A673 (cell line): ENCODE measurements around the gene SHROOM3. TPM values are rescaled to one million over a fixed set of nuclear protein-coding genes. Genes with fewer than 3 reads are reported as not detected.

Experiments
- BruUV-seq: library from RNA; stranded (reverse); fragments of 400-500 nt; replicated peaks from 2 replicates; lab custom pipeline; 2021; lab: Mats Ljungman, UMichigan
- CTCF ChIA-PET: fragments of 300-600 bp; sonication (Branson Sonifier 250); formaldehyde crosslinking; loops from one replicate; lab custom pipeline; 2022; ENCODE audit warnings: antibody characterized with exemption; lab: Charles Lee
- POLR2A ChIA-PET: fragments of 300-600 bp; sonication (Branson Sonifier 250); formaldehyde crosslinking; loops from one replicate; lab custom pipeline; 2022; ENCODE audit warnings: antibody characterized with exemption; ENCODE audit not compliant: low non-redundant PET; lab: Charles Lee
- DNase-seq: peaks from one replicate; pipeline ENCODE4 v3.0.0-alpha.2; 2015; ENCODE audit warnings: low spot score
- H3K27ac ChIP-seq: fragments of 200-600 bp; sonication (generic); 2 replicates; pipeline ENCODE4 v1.5.1; 2016; ENCODE audit warnings: mixed run types, low read depth, mild to moderate bottlenecking, mixed read lengths, antibody characterized with exemption, low read length; ENCODE audit not compliant: poor library complexity, severe bottlenecking
- H3K27me3 ChIP-seq: fragments of 200-600 bp; sonication (generic); replicated peaks from 2 replicates; pipeline ENCODE4 v1.6.1; 2017; ENCODE audit warnings: mixed run types, low read depth, mild to moderate bottlenecking, mixed read lengths, antibody characterized with exemption, low read length; ENCODE audit not compliant: insufficient read depth, poor library complexity
- H3K36me3 ChIP-seq: fragments of 200-600 bp; sonication (generic); 2 replicates; pipeline ENCODE4 v1.6.1; 2016; ENCODE audit warnings: mixed run types, mild to moderate bottlenecking, mixed read lengths, antibody characterized with exemption, low read length; ENCODE audit not compliant: insufficient read depth, poor library complexity, severe bottlenecking
- H3K4me1 ChIP-seq: fragments of 200-600 bp; sonication (generic); 2 replicates; pipeline ENCODE4 v1.6.1; 2017; ENCODE audit warnings: mixed run types, mild to moderate bottlenecking, mixed read lengths, antibody characterized with exemption, low read length; ENCODE audit not compliant: insufficient read depth, poor library complexity, severe bottlenecking
- H3K4me3 ChIP-seq: fragments of 200-600 bp; sonication (generic); 2 replicates; pipeline ENCODE4 v1.5.1; 2016; ENCODE audit warnings: low read depth, mixed run types, mild to moderate bottlenecking, mixed read lengths, low read length; ENCODE audit not compliant: poor library complexity, severe bottlenecking
- H3K9me3 ChIP-seq: fragments of 200-600 bp; sonication (generic); 2 replicates; pipeline ENCODE4 v1.6.1; 2016; ENCODE audit warnings: mixed run types, low read depth, mild to moderate bottlenecking, mixed read lengths, antibody characterized with exemption, low read length; ENCODE audit not compliant: poor library complexity, severe bottlenecking
- CTCF ChIP-seq: fragments of 300-800, 200-600 bp; sonication (generic); conservative IDR thresholded peaks from 2 replicates; pipeline ENCODE4 v1.5.1; 2017; ENCODE audit warnings: low read depth, mild to moderate bottlenecking, antibody characterized with exemption, low read length, moderate library complexity, mixed read lengths
- EZH2 ChIP-seq: fragments of 200-600 bp; sonication (generic); IDR thresholded peaks from 2 replicates; pipeline ENCODE4 v1.6.1; 2017; ENCODE audit warnings: borderline replicate concordance, low read depth, mild to moderate bottlenecking, mixed read lengths, antibody characterized with exemption, low read length; ENCODE audit not compliant: poor library complexity, severe bottlenecking
- intact Hi-C: fragments of 100-400 bp; cut with micrococcal nuclease; formaldehyde crosslinking; loops from one replicate; pipeline ENCODE4 v1.10.0; 2022; ENCODE audit not compliant: unreplicated experiment
- total RNA-seq: library from RNA; stranded (reverse); gene quantifications from 2 replicates; pipeline ENCODE4 v1.2.3, GENCODE V29; 2021

Gene SHROOM3
- total RNA-seq, 1 experiment from 2014 or later, result 9.3 TPM

- TF ChIP-seq EZH2 (no peak), CTCF (no peak)
- Histone ChIP-seq H3K4me3 (no peak overlapping the region), H3K4me1 (no peaks in the 10 kb centered on the region), H3K27ac (no peak overlapping the region), H3K9me3 (no peaks in the 10 kb centered on the region), H3K27me3 (no peaks in the 10 kb centered on the region), H3K36me3 (no peaks in the 10 kb centered on the region)
- BruUV-seq, result no TSS peak
- DNase-seq, result no peak
- intact Hi-C loops, result no loop called here
- POLR2A ChIA-PET, result no interaction called here
- CTCF ChIA-PET, result no interaction called here
Observed at GRCh38 chr4:76407440-76408119, 27.4 kb upstream of the SHROOM3 start.

DNA sequence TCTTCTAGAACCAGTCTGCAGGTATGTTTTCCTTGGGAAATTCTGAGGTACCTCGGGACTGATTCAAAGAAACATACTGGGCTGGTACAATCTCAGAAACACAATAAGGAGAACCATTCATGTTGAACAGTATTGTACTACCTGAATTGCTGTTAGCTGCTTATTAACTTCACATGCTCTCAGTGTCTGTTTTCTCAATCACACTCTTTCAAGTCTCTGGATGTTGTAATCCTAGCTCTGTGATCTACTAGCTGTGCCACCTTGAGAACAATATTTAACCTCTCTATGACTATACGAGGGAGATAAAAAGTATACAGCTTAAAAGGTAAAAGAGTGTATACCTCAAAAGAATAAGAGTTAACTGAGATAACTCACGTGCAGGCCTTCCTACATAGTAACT lies 24.4 kb upstream of the SHROOM3 start:
- POLR2A ChIA-PET, result no interaction called here
- no peaks in the 10 kb centered on the region for H3K27me3 ChIP-seq
- no peak overlapping the region for H3K4me3 ChIP-seq
- no peaks in the 10 kb centered on the region for H3K4me1 ChIP-seq
- no peaks in the 10 kb centered on the region for H3K9me3 ChIP-seq
- DNase-seq, result no peak
- H3K27ac ChIP-seq, result no peak overlapping the region
- BruUV-seq, result no TSS peak
- intact Hi-C loops, result no loop called here
- H3K36me3 ChIP-seq, result no peaks in the 10 kb centered on the region
- CTCF ChIA-PET, result no interaction called here
- no peak for TF ChIP-seq EZH2
- TF ChIP-seq CTCF, result no peak

GRCh38 chr4:76420188-76420761 lies 14.8 kb upstream of the SHROOM3 start:
- H3K36me3 ChIP-seq, result no peaks in the 10 kb centered on the region
- DNase-seq, result no peak
- no TSS peak for BruUV-seq

More at GRCh38 chr4:76420188-76420761, 14.8 kb upstream of the SHROOM3 start:
- H3K27me3 ChIP-seq, result no peaks in the 10 kb centered on the region
- H3K4me1 ChIP-seq, result no peaks in the 10 kb centered on the region
- H3K4me3 ChIP-seq, result no peak overlapping the region
- no peaks in the 10 kb centered on the region for H3K9me3 ChIP-seq
- CTCF ChIA-PET, result no interaction called here
- TF ChIP-seq CTCF (no peak), EZH2 (no peak)
- POLR2A ChIA-PET, result no interaction called here
- intact Hi-C loops, result no loop called here
- H3K27ac ChIP-seq, result no peak overlapping the region
